GM12878 (cell line): ENCODE data around the gene CNOT6L. TPM values are rescaled to one million over a fixed set of nuclear protein-coding genes. Genes with fewer than 3 reads are reported as not detected.

Experiments used
- ATAC-seq: fragments of 200-7000 bp; cut with Tn5 transposase; 3 replicates; pipeline ENCODE4 v1.9.1; 2020; ENCODE audit warnings: mild to moderate bottlenecking, moderate library complexity
- BruUV-seq: library from RNA; stranded (reverse); fragments of 400-500 nt; replicated peaks from 2 replicates; lab custom pipeline; 2021; lab: Mats Ljungman, UMichigan
- CTCF ChIA-PET: fragments of 300-600 bp; sonication (Branson Sonifier 250); formaldehyde crosslinking; extraction: SDS; loops from one replicate; lab custom pipeline; 2021; ENCODE audit warnings: inconsistent platforms; lab: Yijun Ruan, JAX
- POLR2A ChIA-PET: fragments of 350-600 bp; formaldehyde crosslinking; extraction: SDS; loops from one replicate; lab custom pipeline; 2021; ENCODE audit warnings: inconsistent platforms; lab: Charles Lee
- RAD21 ChIA-PET: fragments of 300-600 bp; sonication (Branson Sonifier 250); formaldehyde crosslinking; loops from one replicate; lab custom pipeline; 2023; ENCODE audit warnings: antibody characterized with exemption; ENCODE audit not compliant: unreplicated experiment; lab: Charles Lee
- SMC1A ChIA-PET: fragments of 300-600 bp; sonication (Branson Sonifier 250); formaldehyde crosslinking; loops from one replicate; lab custom pipeline; 2023; ENCODE audit not compliant: unreplicated experiment, uncharacterized antibody; lab: Charles Lee
- DNase-seq: peaks from one replicate; pipeline ENCODE4 v3.0.0-alpha.2; 2011; ENCODE audit warnings: low read depth, low spot score
- FAIRE-seq: peaks from 3 replicates; lab custom pipeline; 2011; peaks lifted over from hg19 to GRCh38; lab: Jason Lieb, UNC
- H2AFZ ChIP-seq: 2 replicates; pipeline ENCODE4 v1.6.0; 2011; ENCODE audit warnings: low read depth, low read length, control low read depth; ENCODE audit not compliant: control insufficient read depth
- H3K27ac ChIP-seq: 2 replicates; pipeline ENCODE4 v1.5.1; 2011; ENCODE audit warnings: control low read depth; ENCODE audit not compliant: control insufficient read depth, insufficient read depth
- H3K27me3 ChIP-seq, 2 experiments: replicated peaks in 1 of 2; 2 replicates each; pipeline versions ENCODE4 v1.6.0 to v1.6.1; 2011; ENCODE audit warnings: low read length in 1 of 2; ENCODE audit not compliant: control insufficient read depth in 2 of 2, insufficient read depth in 2 of 2
- H3K36me3 ChIP-seq, 2 experiments: 2 replicates each; pipeline ENCODE4 v1.5.1; 2011; ENCODE audit warnings: low read length in 1 of 2; ENCODE audit not compliant: control insufficient read depth in 2 of 2, insufficient read depth in 2 of 2
- H3K4me1 ChIP-seq: 2 replicates; pipeline ENCODE4 v1.6.1; 2011; ENCODE audit warnings: mild to moderate bottlenecking, low read length, moderate library complexity, mixed read lengths; ENCODE audit not compliant: control insufficient read depth, insufficient read depth
- H3K4me2 ChIP-seq: 2 replicates; pipeline ENCODE4 v1.6.0; 2011; ENCODE audit warnings: control low read depth; ENCODE audit not compliant: control insufficient read depth, insufficient read depth
- H3K4me3 ChIP-seq: fragments of 200-600 bp; sonication (generic); 2 replicates; pipeline ENCODE4 v1.5.1; 2016
- H3K79me2 ChIP-seq: 2 replicates; pipeline ENCODE4 v1.6.0; 2011; ENCODE audit warnings: low read length; ENCODE audit not compliant: control insufficient read depth, insufficient read depth
- H3K9ac ChIP-seq: 2 replicates; pipeline ENCODE4 v1.8.0; 2011; ENCODE audit warnings: low read length, control low read depth, mixed read lengths; ENCODE audit not compliant: control insufficient read depth, insufficient read depth
- H3K9me3 ChIP-seq: replicated peaks from 3 replicates; pipeline ENCODE4 v1.5.1; 2011; ENCODE audit warnings: mild to moderate bottlenecking, low read length; ENCODE audit not compliant: control insufficient read depth, insufficient read depth
- H4K20me1 ChIP-seq: 2 replicates; pipeline ENCODE4 v1.6.0; 2011; ENCODE audit not compliant: control insufficient read depth, insufficient read depth
- ATF7 ChIP-seq: fragments of 450-650 bp; IDR thresholded peaks from 2 replicates; pipeline ENCODE4 v1.6.1; 2016; ENCODE audit warnings: low read depth, mild to moderate bottlenecking
- CBX5 ChIP-seq: sonication (generic); IDR thresholded peaks from 2 replicates; pipeline ENCODE4 v1.6.1; 2016; ENCODE audit warnings: low read depth, moderate library complexity, mild to moderate bottlenecking, inconsistent platforms
- CHD1 ChIP-seq: IDR thresholded peaks from 2 replicates; pipeline ENCODE4 v1.6.1; 2012; ENCODE audit warnings: low read depth, low read length, improper control_type of control experiment
- CHD2 ChIP-seq: IDR thresholded peaks from 2 replicates; pipeline ENCODE4 v1.6.1; 2011; ENCODE audit warnings: low read depth, low read length, improper control_type of control experiment, borderline replicate concordance
- GABPA ChIP-seq: IDR thresholded peaks from 2 replicates; pipeline ENCODE4 v1.6.1; 2014; ENCODE audit warnings: antibody characterized with exemption, low read depth, mild to moderate bottlenecking, inconsistent platforms
- HCFC1 ChIP-seq: fragments of 150-350 bp; IDR thresholded peaks from 2 replicates; pipeline ENCODE4 v1.6.1; 2014; ENCODE audit warnings: low read length
- HDAC2 ChIP-seq: fragments of 200-600 bp; sonication (generic); IDR thresholded peaks from 2 replicates; pipeline ENCODE4 v1.6.1; 2017
- IKZF2 ChIP-seq, 2 experiments: fragments of 450-650 bp; IDR thresholded peaks; 2 replicates each; pipeline ENCODE4 v1.6.1; 2017; ENCODE audit warnings: mild to moderate bottlenecking in 2 of 2, moderate library complexity in 2 of 2
- KDM1A ChIP-seq: fragments of 200-600 bp; sonication (generic); IDR thresholded peaks from 2 replicates; pipeline ENCODE4 v1.6.1; 2016; ENCODE audit warnings: borderline replicate concordance
- MLLT1 ChIP-seq: fragments of 450-650 bp; IDR thresholded peaks from 2 replicates; pipeline ENCODE4 v1.6.1; 2016; ENCODE audit warnings: mild to moderate bottlenecking
- MTA2 ChIP-seq: fragments of 450-650 bp; IDR thresholded peaks from 2 replicates; pipeline ENCODE4 v1.6.1; 2016; ENCODE audit warnings: low read depth, mild to moderate bottlenecking, moderate library complexity
- NFXL1 ChIP-seq: fragments of 450-650 bp; IDR thresholded peaks from 2 replicates; pipeline ENCODE4 v1.6.1; 2017; ENCODE audit warnings: antibody characterized with exemption, mild to moderate bottlenecking, borderline replicate concordance
- NKRF ChIP-seq: fragments of 450-650 bp; conservative IDR thresholded peaks from 2 replicates; pipeline ENCODE4 v1.6.1; 2017; ENCODE audit warnings: mild to moderate bottlenecking, moderate library complexity
- SREBF2 ChIP-seq: IDR thresholded peaks from 2 replicates; pipeline ENCODE4 v1.6.1; 2012; ENCODE audit warnings: mild to moderate bottlenecking, low read length
- ZNF384 ChIP-seq: IDR thresholded peaks from 2 replicates; pipeline ENCODE4 v1.6.1; 2012; ENCODE audit warnings: low read depth, mild to moderate bottlenecking, low read length, improper control_type of control experiment, borderline replicate concordance
- WGBS: methylation state at CpG from one replicate; pipeline ENCODE4 v1.1.6; 2016; ENCODE audit warnings: low lambda C conversion rate; ENCODE audit not compliant: insufficient replicate concordance, insufficient coverage; ENCODE audit errors: missing lambda C conversion rate; 5-methylcytosine and 5-hydroxymethylcytosine counted together
- in situ Hi-C: fragments of 300-500 bp; cut with MboI; formaldehyde crosslinking; loops from 9 replicates; pipeline ENCODE4 v1.14.3; 2018; ENCODE audit warnings: mixed read lengths
- intact Hi-C: fragments of 100-400 bp; cut with micrococcal nuclease; formaldehyde crosslinking; loops from one replicate; pipeline ENCODE4 v1.14.2; 2022; ENCODE audit not compliant: unreplicated experiment
- polyA plus RNA-seq, 11 experiments: library from polyadenylated mRNA; depleted of rRNA in 4 of 11; unstranded in 6 of 11; stranded (reverse) in 5 of 11; fragments of >200 nt; fragmentation: Nextera tagmentation in 4 of 11; fragmentation: Illumina TruSeq in 1 of 11; extraction: Ambion mirVana in 4 of 11; extraction: Trizol in 1 of 11; gene quantifications; 1 replicate in 1 of 11; 2 replicates in 10 of 11; pipeline versions ENCODE4 v1.2.1 to v1.2.3, GENCODE V29; 2011 to 2016; ENCODE audit warnings: inconsistent platforms in 2 of 11, missing spikeins in 2 of 11, low read depth in 1 of 11
- total RNA-seq, 4 experiments: library from RNA; depleted of rRNA in 3 of 4; stranded (reverse); fragments of >200 nt in 3 of 4; fragmentation: Illumina TruSeq in 1 of 4; extraction: Trizol in 1 of 4; gene quantifications; 2 replicates each; pipeline versions ENCODE4 v1.2.1 to v1.2.3, GENCODE V29; 2013 to 2021

Gene CNOT6L
- total and polyA plus RNA-seq, 10 of the 15 experiments (the other 5 are each of a cell fraction or from before 2014, with no cell fraction given), result 1.1 to 10.0 (median 3.0) TPM

GRCh38 chr4:77761595-77761994 lies 57.6 kb downstream of the CNOT6L start:
- CTCF ChIA-PET, result no interaction called here
- intact Hi-C loops (no loop called here), in situ Hi-C loops (no loop called here)
- POLR2A ChIA-PET, result no interaction called here
- Histone ChIP-seq H3K27me3 (no peaks in the 10 kb centered on the region), H3K4me2 (no peak overlapping the region), H3K27ac (no peak overlapping the region), H3K36me3 (no peaks in the 10 kb centered on the region), H3K79me2 (no peaks in the 10 kb centered on the region), H2AFZ (no peak overlapping the region), H3K4me1 (no peaks in the 10 kb centered on the region), H4K20me1 (no peaks in the 10 kb centered on the region), H3K4me3 (no peak overlapping the region), H3K9me3 (no peaks in the 10 kb centered on the region), H3K9ac (no peak overlapping the region)
- ATAC-seq, result no peak
- TF ChIP-seq NKRF (no peak), NFXL1 (no peak), CHD1 (no peak)
- no peak for FAIRE-seq
- DNase-seq, result no peak
- RAD21 ChIA-PET, result no interaction called here
- BruUV-seq, result no TSS peak
- 96% methylated on average over 1 of the region's 1 CpG for WGBS
- SMC1A ChIA-PET, result no interaction called here

- H3K4me1 ChIP-seq, result no peaks in the 10 kb centered on the region
- peaks cover 0 to 4% of the 10 kb centered on the region in 2 experiments; a peak in 2 of 4 replicates for H3K36me3 ChIP-seq
- ChIA-PET RAD21 (no interaction called here), CTCF (no interaction called here), SMC1A (interaction anchor here (1.2 kb wide), 1 partner anchor 9 kb away, joined by 3 read pairs; no protein-coding TSS in a partner anchor), POLR2A (no interaction called here)
- 89% methylated on average over 1 of the region's 1 CpG for whole genome bisulfite sequencing
- no peak overlapping the region for H2AFZ ChIP-seq
- no peaks in the 10 kb centered on the region for H3K27me3 ChIP-seq
- no peak for ATAC-seq
- BruUV-seq, result no TSS peak
- no peaks in the 10 kb centered on the region for H4K20me1 ChIP-seq
- no peak overlapping the region for H3K27ac ChIP-seq
- H3K9me3 ChIP-seq, result no peaks in the 10 kb centered on the region
- DNase-seq, result no peak
- FAIRE-seq, result no peak
- no peak overlapping the region for H3K4me3 ChIP-seq
- in situ Hi-C loops, result no loop called here
- intact Hi-C loops, result no loop called here
- H3K9ac ChIP-seq, result no peak overlapping the region
- no peaks in the 10 kb centered on the region for H3K79me2 ChIP-seq
- no peak overlapping the region for H3K4me2 ChIP-seq
- TF ChIP-seq ATF7, result no peak
- no peak for TF ChIP-seq MLLT1
- no peak for TF ChIP-seq GABPA
- TF ChIP-seq CHD2, result no peak
- TF ChIP-seq SREBF2, result no peak
- TF ChIP-seq ZNF384, result no peak
- no peak for TF ChIP-seq IKZF2 (IDR thresholded peaks at IDR 0.05)
- no peak for TF ChIP-seq HDAC2
- TF ChIP-seq HCFC1, result no peak
- TF ChIP-seq KDM1A, result no peak
- TF ChIP-seq CBX5, result no peak
- no peak for TF ChIP-seq MTA2
Measured at GRCh38 chr4:77758804-77759203, 60.4 kb downstream of the CNOT6L start.
